Measurements from ENCODE around the gene GNAQ.

The GNAQ gene

GRCh38 chr9:77826116-77826515 lies 205.5 kb downstream of the GNAQ start:
- H3K27ac ChIP-seq, result no peak overlapping the region
- TF ChIP-seq, protein P1, sequence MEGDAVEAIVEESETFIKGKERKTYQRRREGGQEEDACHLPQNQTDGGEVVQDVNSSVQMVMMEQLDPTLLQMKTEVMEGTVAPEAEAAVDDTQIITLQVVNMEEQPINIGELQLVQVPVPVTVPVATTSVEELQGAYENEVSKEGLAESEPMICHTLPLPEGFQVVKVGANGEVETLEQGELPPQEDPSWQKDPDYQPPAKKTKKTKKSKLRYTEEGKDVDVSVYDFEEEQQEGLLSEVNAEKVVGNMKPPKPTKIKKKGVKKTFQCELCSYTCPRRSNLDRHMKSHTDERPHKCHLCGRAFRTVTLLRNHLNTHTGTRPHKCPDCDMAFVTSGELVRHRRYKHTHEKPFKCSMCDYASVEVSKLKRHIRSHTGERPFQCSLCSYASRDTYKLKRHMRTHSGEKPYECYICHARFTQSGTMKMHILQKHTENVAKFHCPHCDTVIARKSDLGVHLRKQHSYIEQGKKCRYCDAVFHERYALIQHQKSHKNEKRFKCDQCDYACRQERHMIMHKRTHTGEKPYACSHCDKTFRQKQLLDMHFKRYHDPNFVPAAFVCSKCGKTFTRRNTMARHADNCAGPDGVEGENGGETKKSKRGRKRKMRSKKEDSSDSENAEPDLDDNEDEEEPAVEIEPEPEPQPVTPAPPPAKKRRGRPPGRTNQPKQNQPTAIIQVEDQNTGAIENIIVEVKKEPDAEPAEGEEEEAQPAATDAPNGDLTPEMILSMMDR (conservative IDR thresholded peaks at IDR 0.05), result no peak
- TF ChIP-seq ZFX (IDR thresholded peaks at IDR 0.05), result no peak

- TF ChIP-seq, protein P1 (conservative IDR thresholded peaks at IDR 0.05), result no peak
- TF ChIP-seq ZFX (IDR thresholded peaks at IDR 0.05), result no peak
- no peak overlapping the region for H3K27ac ChIP-seq
Measured at GRCh38 chr9:77825361-77825760, 206.2 kb downstream of the GNAQ start.

- TF ChIP-seq, protein P1 (conservative IDR thresholded peaks at IDR 0.05), result no peak
- TF ChIP-seq ZFX (IDR thresholded peaks at IDR 0.05), result no peak
- H3K27ac ChIP-seq, result no peak overlapping the region
Measured at GRCh38 chr9:77820293-77820954, 211.2 kb downstream of the GNAQ start.

GRCh38 chr9:77819657-77820056 lies 212.0 kb downstream of the GNAQ start:
- TF ChIP-seq, protein P1 (conservative IDR thresholded peaks at IDR 0.05), result no peak
- TF ChIP-seq ZFX (IDR thresholded peaks at IDR 0.05), result no peak
- no peak overlapping the region for H3K27ac ChIP-seq

DNA sequence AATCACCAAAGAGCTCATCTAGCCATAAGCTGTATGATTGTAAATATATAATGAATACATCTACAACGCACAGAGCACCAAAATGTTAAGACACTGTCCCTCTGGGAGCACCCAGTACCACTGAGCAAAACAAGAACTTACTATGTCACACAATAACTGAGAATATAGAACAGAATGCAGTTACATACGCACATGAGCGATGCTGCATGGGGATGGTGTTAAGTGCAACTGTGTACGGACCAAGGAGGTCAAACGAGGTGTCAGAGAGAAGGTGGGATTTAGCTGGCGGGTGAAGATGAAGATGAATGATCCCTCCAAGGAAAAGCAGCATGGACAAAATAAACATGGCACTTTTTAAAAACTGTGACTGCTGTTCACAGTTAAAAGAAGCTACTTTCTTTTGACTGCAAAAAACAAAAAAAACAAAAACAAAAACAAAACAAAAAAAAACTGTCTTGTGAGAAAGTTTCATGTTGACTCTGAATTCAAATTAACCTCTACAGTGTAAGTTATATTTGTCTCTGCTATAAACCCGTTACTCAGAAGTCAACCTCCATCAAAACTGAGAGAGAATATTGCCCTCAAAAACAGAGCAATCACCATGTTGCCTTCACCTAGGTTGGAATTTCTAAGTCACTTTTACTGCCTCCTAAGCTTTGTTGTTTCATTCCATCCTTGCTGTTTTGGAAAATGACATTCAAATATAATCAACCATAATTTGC lies 213.9 kb downstream of the GNAQ start:
- TF ChIP-seq, protein P1 (conservative IDR thresholded peaks at IDR 0.05), result no peak
- TF ChIP-seq ZFX (IDR thresholded peaks at IDR 0.05), result no peak
- no peak overlapping the region for H3K27ac ChIP-seq

DNA sequence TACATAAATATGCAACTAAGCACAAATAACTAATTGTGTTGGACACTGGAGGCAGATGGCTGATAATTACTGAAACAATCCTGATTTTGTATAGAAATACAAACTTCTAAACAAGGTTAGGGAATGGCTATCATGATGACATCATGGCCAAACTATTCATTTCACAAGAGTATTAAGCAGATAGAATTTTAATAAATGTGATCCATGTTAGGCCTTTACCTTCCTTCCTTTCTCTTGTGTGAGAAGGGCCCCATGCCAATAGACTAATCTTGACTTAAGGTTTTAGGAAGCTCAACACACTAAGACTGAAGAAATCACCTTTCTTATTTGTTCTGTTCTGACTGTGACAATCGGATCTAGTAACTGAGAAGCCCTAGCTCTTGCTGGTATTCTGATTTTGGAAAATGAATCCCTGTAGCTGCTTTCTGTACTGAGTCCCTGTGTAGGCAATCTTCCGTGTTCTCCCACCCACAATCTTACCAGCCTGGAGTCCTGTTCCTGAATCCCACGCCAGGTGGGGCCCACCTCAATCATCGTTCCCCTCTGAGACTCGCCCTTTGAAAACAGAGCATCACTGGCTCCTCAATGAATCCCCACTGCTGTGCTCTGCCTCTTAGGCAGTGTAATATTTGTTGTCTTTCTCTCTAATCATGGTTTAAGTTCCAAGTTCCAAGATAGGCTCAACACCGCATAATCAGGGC lies 214.8 kb downstream of the GNAQ start:
- TF ChIP-seq, protein P1 (conservative IDR thresholded peaks at IDR 0.05), result no peak
- no peak for TF ChIP-seq ZFX (IDR thresholded peaks at IDR 0.05)
- no peak overlapping the region for H3K27ac ChIP-seq

GRCh38 chr9:77815260-77815659 lies 216.4 kb downstream of the GNAQ start:
- TF ChIP-seq, protein P1 (conservative IDR thresholded peaks at IDR 0.05), result no peak
- TF ChIP-seq ZFX (IDR thresholded peaks at IDR 0.05), result no peak
- H3K27ac ChIP-seq, result no peak overlapping the region
